Suppressor macrophage treated with lipopolysaccharide for 1 hour (primary cell): ENCODE measurements around the gene KRTAP10-1.
A peak's percentile ranks its signal among the peaks of the same experiment; 100 is the strongest.

Source experiments
- DNase-seq, 3 donors: peaks; one replicate each; pipeline ENCODE4 v3.0.0-alpha.2; 2020 to 2022

KRTAP10-1 gene

DNA sequence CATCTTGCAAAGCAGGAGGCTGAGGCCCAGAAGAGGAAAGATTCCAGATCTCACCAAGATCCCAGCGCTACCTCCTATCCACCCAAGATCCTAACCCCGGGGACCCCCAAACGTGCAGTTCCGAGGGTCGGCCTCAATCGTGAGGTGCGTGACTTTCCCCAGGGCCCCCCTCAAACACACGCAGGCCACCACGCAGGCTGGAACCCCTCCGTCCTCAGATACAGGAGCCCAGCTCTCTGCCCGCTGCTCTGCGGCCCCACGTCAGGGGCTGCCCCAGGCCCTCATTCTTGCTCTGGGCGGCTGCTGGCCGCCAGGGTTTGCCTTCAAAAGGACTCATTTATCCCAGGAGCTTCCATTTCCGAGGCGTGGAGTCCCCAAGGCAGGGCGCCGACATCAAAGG lies 39.9 kb downstream of the KRTAP10-1 start:
- no peak for DNase-seq

DNA sequence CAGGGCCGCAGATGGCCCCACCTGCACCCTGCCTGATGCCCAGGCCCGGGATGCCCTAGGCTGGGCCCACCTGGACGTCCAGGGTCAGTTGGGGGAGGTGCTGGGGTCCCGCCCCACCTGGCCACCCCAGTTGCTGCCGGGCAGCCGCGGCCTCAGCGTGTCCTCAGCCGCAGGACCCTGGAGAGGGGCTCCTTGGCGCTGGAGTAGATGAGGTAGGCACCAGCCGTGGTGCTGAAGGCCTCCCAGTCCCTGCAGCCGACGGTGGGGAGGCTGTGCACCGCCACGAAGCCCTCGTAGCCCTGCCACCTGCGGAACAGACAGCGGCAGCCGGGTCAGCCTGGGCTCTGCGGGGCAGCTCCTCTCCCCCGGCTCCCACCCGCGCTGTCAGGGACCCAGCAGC lies 40.4 kb downstream of the KRTAP10-1 start:
- no peak for DNase-seq

DNA sequence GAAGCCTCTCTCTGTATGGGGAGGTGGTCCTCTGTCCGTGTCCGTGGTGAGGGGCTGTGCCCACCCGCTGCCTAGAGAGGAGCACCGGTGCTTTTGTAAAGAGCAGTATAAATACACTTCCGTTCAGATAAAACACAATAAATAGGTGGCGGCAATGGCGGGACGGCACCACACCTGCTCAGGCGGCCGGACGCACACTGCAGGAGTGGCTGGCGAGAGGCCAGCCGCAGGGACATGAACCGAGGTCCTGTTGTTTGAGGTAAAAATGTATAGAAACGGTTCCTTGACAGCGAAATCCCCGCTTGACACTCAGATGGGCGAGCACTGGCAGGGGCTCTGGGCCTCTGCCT lies 40.8 kb downstream of the KRTAP10-1 start:
- DNase-seq = no peak

DNA sequence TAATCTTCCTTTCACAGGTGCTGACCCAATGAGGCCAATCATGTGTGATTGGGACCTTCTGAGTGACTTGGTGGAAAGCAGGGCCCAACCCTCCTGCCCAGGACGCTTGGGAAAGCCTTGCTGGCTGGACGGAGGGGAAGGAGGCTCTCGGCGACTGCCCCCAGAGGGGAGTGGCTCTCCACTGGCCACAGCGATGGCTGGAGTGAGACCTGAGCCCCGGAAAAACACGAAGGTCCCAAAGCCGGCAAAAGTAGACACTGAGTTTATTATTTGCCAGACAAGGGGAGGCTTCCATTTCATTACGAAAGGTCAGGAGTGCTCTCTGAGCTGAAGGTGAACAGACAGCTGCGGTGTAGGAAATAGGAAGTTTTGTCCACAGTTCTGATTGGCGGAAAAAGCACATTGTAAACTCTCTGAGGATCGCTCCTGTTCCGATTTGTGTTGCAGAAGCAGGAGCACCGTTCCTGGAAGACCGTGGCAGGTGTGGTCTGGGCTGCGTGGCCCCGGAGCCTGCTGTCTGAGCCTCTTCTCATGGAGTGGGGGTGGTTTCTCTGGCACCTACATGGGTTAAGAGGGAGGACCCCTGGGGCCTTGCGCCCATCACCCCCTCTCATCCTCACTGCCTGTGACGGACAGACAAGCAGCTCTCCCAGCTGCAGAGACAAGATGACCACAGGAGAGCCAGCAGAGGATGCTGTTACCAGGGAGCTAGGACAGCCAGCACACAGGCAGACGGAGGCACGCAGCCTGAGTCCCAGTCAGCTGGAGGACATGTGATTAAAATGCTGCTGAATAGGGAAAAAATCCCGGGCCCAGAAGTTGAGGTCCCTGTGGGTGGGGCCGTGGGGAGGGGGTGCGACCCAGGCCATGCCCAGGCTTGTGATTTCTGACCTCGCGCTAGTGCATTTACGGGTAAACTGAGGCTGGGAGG lies 41.5 kb downstream of the KRTAP10-1 start:
- no peak for DNase-seq

DNA sequence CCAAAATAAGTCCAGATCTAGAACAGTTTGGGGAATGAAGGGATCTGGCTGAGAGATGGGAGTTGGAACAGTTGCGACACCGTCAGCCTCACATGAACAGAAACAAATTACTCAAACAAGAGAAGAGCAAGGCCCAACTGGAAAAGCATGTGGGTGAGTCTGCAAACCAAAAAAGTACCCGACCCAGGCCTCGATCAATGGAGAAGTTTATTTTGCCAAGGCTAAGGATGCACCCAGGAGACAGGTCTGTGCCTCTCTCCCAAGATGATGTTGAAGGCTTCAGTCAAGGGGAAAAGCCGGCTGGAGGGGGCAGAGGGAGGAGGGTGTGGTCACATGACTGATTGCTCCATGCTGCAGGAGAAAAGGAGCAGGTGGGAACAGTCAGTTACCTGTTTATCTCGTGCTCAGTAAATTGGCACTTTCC lies 42.3 kb downstream of the KRTAP10-1 start:
- peak in 2 of 3 donors; percentile 39 to 46 for DNase-seq

DNA sequence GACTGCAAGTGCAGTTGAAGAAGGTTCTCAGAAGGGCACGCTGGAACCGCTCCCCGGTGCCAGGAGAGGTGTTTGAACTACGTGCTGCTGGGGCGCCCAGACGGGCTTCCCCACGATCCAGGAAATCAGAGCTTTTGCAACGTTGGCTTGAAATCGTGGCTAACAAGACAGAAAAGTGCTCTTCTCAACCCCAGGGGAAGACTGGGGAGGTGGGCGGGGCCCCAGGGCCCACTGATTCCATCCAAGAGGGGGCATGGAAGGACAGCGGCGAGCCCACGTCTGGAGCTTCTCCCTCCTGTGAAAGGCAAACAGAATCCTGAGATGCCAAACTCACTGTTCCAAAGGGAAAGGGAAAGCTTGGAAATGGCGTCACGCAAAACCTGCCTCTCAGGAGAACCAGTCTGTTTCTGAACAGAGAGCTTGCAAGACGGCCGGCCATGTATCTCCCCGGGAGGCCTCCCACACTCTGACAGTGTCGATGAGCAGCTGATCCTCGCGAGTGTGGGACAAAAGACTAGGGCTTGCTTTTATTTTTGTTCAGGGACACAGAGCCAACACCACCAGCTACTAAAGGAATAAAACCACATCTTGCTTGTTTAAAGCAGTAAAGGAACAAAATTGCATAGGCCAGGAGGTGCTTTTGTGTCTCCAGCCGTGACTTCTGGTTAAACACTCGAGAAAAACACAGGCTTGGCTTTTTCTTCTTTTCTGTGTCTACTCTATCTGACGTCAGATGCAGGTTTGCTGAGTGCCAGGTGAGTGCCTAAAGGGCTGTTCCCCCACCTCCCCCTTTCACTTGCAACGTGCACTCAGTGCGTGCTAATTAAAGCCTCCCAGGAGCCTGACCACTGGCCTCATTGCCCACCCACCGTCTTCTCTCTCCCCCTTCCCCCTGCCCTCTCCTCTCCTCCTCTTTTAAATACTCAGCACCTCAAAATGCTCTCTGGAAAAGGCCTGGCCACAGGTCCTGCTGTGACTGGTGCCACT lies 43.1 kb downstream of the KRTAP10-1 start:
- DNase-seq = no peak

DNA sequence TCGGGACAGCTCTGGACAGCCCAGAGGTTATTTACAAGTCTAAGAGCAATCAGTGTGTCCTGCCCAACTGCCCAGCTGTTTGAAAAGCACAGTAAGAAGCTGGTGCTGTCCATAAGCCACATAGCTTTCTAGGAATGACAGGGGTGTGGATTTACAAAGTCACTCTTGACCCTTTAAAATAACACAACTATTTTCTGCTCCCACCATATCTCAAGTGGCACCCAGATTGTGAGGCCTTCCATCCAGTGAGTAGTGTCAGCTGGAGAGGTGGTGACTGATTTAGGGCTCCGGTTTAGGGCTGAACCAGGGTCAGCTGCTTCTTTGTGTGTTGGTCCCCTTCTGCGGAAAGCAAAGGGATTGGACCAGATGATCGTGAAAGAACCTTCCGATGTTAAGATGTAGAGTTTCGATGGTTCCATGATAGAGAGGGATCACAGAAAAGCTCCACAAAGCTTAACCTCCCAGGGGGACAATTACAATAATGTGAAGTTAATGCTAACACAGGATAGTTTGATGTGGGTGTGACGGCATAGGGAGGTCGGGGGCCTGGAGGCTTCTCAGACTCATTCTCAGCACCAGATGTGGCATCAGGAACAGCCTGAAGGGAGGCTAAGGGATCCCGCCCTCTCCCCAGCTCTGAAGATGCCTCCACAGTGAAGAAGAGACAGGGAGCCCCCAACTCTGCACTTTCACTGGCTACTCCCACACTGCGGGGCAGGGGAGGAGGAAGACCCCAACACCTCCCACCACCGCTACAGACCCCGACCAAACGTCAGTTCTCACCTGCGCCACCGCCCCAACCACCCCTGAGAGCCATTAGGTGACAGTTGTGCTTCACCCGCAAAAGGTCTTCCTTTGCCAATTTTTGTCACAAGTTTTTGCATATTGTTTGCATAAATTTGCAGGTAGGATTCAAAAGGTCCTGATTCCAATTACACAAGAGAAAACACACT lies 44.1 kb downstream of the KRTAP10-1 start:
- DNase-seq = no peak

DNA sequence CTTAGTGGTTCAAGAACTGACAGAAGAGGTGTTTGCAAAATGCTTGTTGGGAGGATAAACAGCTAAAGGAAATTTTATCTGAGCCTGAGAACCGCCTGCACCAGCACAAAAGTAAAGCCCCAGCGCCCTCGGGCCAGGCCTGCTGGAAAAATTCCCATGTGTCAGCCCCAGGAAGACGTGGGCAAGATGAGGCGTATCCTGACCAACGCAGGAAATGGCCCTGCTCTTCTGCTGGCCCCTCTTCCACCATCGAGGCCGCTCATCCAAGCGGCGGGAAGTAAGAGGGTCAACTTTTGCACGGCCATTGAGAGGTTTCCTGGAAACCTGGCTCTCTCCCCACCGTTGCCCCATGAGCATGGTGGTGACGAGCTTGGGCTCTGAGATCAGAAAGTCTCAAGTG lies 45.0 kb downstream of the KRTAP10-1 start:
- peak; percentile 21 to 33 (median 24) for DNase-seq

DNA sequence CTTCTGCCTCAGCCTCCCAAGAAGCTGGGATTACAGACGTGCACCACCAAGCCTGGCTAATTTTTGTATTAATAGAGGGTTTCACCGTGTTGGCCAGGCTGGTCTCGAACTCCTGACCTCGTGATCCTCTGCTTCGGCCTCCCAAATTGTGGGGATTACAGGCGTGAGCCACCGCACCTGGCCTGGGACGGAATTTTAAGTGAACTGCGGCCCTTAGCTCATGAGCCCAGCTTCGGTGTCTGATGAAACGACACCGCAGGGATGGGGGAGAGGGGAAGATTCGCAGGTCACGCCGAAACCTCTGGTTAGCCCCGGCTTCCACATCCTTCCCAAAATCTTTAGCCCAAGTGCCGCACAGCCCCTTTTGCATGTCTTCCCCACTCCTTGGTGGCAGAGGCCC lies 45.6 kb downstream of the KRTAP10-1 start:
- no peak for DNase-seq

DNA sequence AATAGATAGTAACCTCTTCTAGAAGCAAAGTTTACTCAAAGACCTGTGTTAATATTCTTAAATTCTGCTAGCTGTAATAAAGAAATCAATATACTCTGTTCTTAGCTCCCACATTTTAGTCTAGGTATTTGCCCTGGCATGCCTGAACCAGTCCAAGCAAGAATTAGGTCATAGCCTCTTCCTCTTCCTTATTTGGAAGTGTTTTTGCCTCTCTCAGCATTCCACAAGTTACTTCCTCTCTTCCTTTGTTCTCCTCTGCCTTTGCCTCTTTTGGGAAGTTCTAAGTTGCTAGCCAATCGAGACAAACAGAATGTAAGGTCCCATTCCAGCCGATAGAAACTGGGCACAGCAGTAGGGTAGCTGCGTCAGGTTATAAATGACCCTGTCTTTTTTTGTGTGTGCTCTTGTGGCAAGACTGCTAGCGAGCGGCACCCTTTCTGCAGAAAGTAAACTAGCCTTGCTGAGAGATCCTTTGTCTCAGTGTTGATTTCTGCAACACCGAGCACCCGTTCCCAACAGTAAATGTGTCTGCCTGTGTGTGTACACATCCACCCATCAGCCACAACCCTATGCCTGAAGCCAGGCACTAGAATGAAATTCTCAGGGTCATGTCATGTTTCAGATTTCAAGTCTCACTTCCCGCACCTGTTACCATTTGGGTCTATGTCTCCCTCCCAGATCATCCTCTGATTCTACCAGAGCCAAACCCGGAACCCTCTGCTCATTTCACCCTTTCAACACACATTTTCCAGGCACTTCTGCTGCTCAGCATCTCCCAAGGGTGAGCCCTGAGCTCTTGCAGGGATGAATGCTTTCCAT lies 47.2 kb downstream of the KRTAP10-1 start:
- peak; percentile 45 to 60 (median 52) for DNase-seq

DNA sequence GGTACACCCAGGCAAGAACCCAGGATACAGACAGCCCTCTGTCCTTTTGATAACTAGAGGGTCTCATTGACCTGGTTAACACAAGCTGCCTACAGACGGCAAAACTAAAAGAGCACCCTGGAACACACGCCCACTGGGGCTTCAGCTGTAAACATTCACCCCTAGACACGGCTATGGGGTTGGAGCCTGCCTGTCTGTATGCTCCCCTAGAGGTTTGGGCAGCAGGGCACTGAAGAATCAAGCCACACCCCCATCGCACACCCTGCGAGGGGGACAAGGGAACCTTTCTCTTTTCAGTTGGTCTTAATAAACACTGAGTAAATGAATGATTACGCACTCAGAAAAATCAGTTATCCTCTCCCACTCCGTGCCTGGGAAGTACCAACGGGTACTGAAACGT lies 49.2 kb downstream of the KRTAP10-1 start:
- DNase-seq = no peak

DNA sequence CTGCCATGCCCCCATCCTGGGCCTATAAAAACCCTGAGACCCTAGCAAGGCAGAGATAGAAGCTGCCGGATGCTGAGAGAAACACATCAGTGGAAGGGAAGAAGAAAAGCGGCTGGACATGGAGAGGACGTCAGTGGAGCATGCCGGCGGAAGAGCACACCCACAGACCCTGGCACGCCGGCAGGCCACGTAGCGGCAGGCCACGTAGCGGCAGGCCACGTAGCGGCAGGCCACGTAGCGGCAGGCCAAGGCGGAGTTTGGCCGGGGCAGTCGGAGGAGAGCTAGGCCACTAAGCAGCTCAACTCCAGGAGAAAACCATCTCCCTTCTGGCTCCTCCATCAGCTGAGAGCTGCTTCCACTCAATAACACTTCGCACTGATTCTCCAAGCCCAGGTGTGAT lies 49.6 kb downstream of the KRTAP10-1 start:
- no peak for DNase-seq

DNA sequence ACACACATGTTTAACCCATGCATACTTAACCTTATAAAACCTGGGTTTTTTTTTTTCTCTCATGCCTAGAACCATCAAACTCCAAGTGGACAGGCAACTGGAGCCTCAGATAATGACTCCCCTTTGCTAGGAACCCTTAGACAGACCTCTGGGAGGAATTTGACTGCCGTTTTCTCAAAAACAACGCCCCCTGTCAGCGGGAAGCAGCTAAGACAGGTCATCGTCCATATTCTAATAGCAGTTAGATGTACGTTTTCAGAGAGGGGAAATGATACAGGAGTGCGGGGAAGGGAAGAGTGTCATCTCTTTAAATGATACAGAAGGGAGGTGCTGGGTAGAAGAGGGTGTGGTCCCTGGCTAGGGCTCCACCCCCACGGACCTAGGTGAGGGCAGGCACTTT lies 50.0 kb downstream of the KRTAP10-1 start:
- no peak for DNase-seq
